ENCODE measurements around the gene TUBA3E. TPM values are rescaled to one million over a fixed set of nuclear protein-coding genes. Genes with fewer than 3 reads are reported as not detected.
"Not testable (repeated sequence)": the region's sequence is repeated elsewhere in the genome, so short reads cannot be mapped to it uniquely, and the experiment has no call there.

TUBA3E gene
- not detected in 3 replicates for total RNA-seq
- long read RNA-seq, result 0 reads

GRCh38 chr2:130198343-130198742, at the start of gene TUBA3E:
Gene TUBA3E (minus strand): TSS chr2:130198439. CDS start chr2:130198360, 79 bp downstream.
- Mint-ChIP-seq H3K4me3 (ENCODE audit: unreplicated experiment) (no peak within 1 kb of the TSS), H3K27me3 (ENCODE audit: low read depth) (no peaks in the 10 kb centered on the region), H3K27ac (ENCODE audit: unreplicated experiment) (no peak within 1 kb of the TSS), H3K36me3 (ENCODE audit: low read depth) (no peaks in the 10 kb centered on the region), H3K4me1 (ENCODE audit: low read depth) (no peaks in the 10 kb centered on the region), H3K9me3 (ENCODE audit: low read depth) (no peaks in the 10 kb centered on the region)
- no peak for TF ChIP-seq CTCF (IDR thresholded peaks at IDR 0.05)
- no peak for DNase-seq (ENCODE audit: low spot score)

- H3K27me3 Mint-ChIP-seq (ENCODE audit: low read depth), result peaks cover 21% of the 10 kb centered on the region
- H3K27ac Mint-ChIP-seq (ENCODE audit: unreplicated experiment), result no peak overlapping the region
- TF ChIP-seq CTCF (IDR thresholded peaks at IDR 0.05), result no peak
- H3K9me3 Mint-ChIP-seq (ENCODE audit: low read depth), result no peaks in the 10 kb centered on the region
- no peak for DNase-seq (ENCODE audit: low spot score)
- H3K4me3 Mint-ChIP-seq (ENCODE audit: unreplicated experiment), result no peak overlapping the region
- no peaks in the 10 kb centered on the region for H3K4me1 Mint-ChIP-seq (ENCODE audit: low read depth)
- H3K36me3 Mint-ChIP-seq (ENCODE audit: low read depth), result no peaks in the 10 kb centered on the region
These were observed 48.2 kb upstream of the TUBA3E start for GRCh38 chr2:130246430-130246829.

- H3K4me1 Mint-ChIP-seq (ENCODE audit: low read depth), result peaks cover 2% of the 10 kb centered on the region
- no peaks in the 10 kb centered on the region for H3K9me3 Mint-ChIP-seq (ENCODE audit: low read depth)
- no peaks in the 10 kb centered on the region for H3K36me3 Mint-ChIP-seq (ENCODE audit: low read depth)
- no peak for DNase-seq (ENCODE audit: low spot score)
- no peak overlapping the region for H3K4me3 Mint-ChIP-seq (ENCODE audit: unreplicated experiment)
- H3K27ac Mint-ChIP-seq (ENCODE audit: unreplicated experiment), result no peak overlapping the region
- TF ChIP-seq CTCF (IDR thresholded peaks at IDR 0.05), result no peak
- H3K27me3 Mint-ChIP-seq (ENCODE audit: low read depth), result peaks cover 21% of the 10 kb centered on the region
These were observed 47.7 kb upstream of the TUBA3E start for GRCh38 chr2:130245976-130246375.

- DNase-seq (ENCODE audit: low spot score), result no peak
- Mint-ChIP-seq H3K27ac (ENCODE audit: unreplicated experiment) (no peak overlapping the region), H3K9me3 (ENCODE audit: low read depth) (no peaks in the 10 kb centered on the region), H3K27me3 (ENCODE audit: low read depth) (peaks cover 4% of the 10 kb centered on the region), H3K4me1 (ENCODE audit: low read depth) (peaks cover 5% of the 10 kb centered on the region), H3K36me3 (ENCODE audit: low read depth) (no peaks in the 10 kb centered on the region), H3K4me3 (ENCODE audit: unreplicated experiment) (no peak overlapping the region)
- TF ChIP-seq CTCF (IDR thresholded peaks at IDR 0.05), result no peak
These were observed 45.1 kb upstream of the TUBA3E start for GRCh38 chr2:130243359-130243758.

- no peak for DNase-seq (ENCODE audit: low spot score)
These were observed 42.9 kb upstream of the TUBA3E start for GRCh38 chr2:130241041-130241707.

GRCh38 chr2:130239581-130239980, 41.3 kb upstream of the TUBA3E start:
- not testable (repeated sequence) for H3K27ac Mint-ChIP-seq (ENCODE audit: unreplicated experiment); H3K4me3 Mint-ChIP-seq (ENCODE audit: unreplicated experiment); H3K9me3 Mint-ChIP-seq (ENCODE audit: low read depth); DNase-seq (ENCODE audit: low spot score); H3K36me3 Mint-ChIP-seq (ENCODE audit: low read depth); H3K4me1 Mint-ChIP-seq (ENCODE audit: low read depth); H3K27me3 Mint-ChIP-seq (ENCODE audit: low read depth)

More at GRCh38 chr2:130241041-130241707, 42.9 kb upstream of the TUBA3E start:
- Mint-ChIP-seq H3K27ac (ENCODE audit: unreplicated experiment) (no peak overlapping the region), H3K36me3 (ENCODE audit: low read depth) (no peaks in the 10 kb centered on the region), H3K4me1 (ENCODE audit: low read depth) (peaks cover 5% of the 10 kb centered on the region), H3K27me3 (ENCODE audit: low read depth) (peaks cover 4% of the 10 kb centered on the region), H3K9me3 (ENCODE audit: low read depth) (no peaks in the 10 kb centered on the region), H3K4me3 (ENCODE audit: unreplicated experiment) (no peak overlapping the region)
- no peak for TF ChIP-seq CTCF (IDR thresholded peaks at IDR 0.05)

- not testable (repeated sequence) for H3K27ac Mint-ChIP-seq (ENCODE audit: unreplicated experiment); H3K4me1 Mint-ChIP-seq (ENCODE audit: low read depth); H3K9me3 Mint-ChIP-seq (ENCODE audit: low read depth); DNase-seq (ENCODE audit: low spot score); H3K4me3 Mint-ChIP-seq (ENCODE audit: unreplicated experiment); H3K36me3 Mint-ChIP-seq (ENCODE audit: low read depth)
- peaks cover 15% of the 10 kb centered on the region for H3K27me3 Mint-ChIP-seq (ENCODE audit: low read depth)
These were observed 34.8 kb upstream of the TUBA3E start for GRCh38 chr2:130233066-130233465.
